ENCODE results near the gene SSR1.

DNA sequence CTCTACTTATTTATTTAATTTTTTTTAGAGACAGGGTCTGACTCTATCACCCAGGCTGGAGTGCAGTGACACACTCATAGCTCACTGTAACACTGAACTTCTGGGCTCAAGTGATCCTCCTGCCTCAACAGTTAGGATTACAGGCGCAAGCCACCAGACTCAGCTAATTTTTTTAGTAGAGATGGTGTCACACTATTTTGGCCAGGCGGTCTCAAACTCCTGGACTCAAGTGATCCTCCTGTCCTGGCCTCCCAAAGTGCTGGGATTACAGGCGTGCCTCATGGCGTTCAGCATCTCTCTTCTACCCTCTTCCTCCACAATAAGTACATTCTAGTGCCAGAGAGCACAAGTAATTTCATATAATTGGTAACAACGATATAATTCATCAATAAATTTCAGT lies 5.5 kb downstream of the SSR1 start:
- TF ChIP-seq CTCF (conservative IDR thresholded peaks at IDR 0.05; ENCODE audit: low read depth in 2 of 2) (no peak), REST (IDR thresholded peaks at IDR 0.05; ENCODE audit: unreplicated experiment) (no peak), JUNB (IDR thresholded peaks at IDR 0.05; ENCODE audit: unreplicated experiment) (no peak), POLR2AphosphoS5 (IDR thresholded peaks at IDR 0.05; ENCODE audit: low read depth) (no peak), EZH2 (IDR thresholded peaks at IDR 0.05; ENCODE audit: low read depth, unreplicated experiment) (no peak), EZH2phosphoT487 (IDR thresholded peaks at IDR 0.05; ENCODE audit: unreplicated experiment) (no peak), CREB1 (CRISPR knock-in tag; IDR thresholded peaks at IDR 0.05; ENCODE audit: low read depth) (no peak), ZNF114 (CRISPR knock-in tag; IDR thresholded peaks at IDR 0.05) (no peak), ZNF331 (CRISPR knock-in tag; IDR thresholded peaks at IDR 0.05; ENCODE audit: low read depth) (no peak)
